K562 (cell line): ENCODE measurements around the gene MBLAC2. TPM values are rescaled to one million over a fixed set of nuclear protein-coding genes. Genes with fewer than 3 reads are reported as not detected.

Source experiments
- BACH1 ChIP-seq: fragments of 200-800 bp; sonication (Bioruptor generic); IDR thresholded peaks from 2 replicates; pipeline ENCODE4 v1.6.1; 2016; ENCODE audit warnings: missing genetic modification characterization, missing compliant biosample characterization
- CC2D1A ChIP-seq: fragments of 450-650 bp; IDR thresholded peaks from 2 replicates; pipeline ENCODE4 v1.6.1; 2017; ENCODE audit warnings: mild to moderate bottlenecking
- CHD1 ChIP-seq: fragments of 200-600 bp; sonication (generic); IDR thresholded peaks from one replicate; pipeline ENCODE4 v1.6.1; 2012; ENCODE audit warnings: mild to moderate bottlenecking, moderate library complexity, low read length, inconsistent platforms
- COPS2 ChIP-seq: fragments of 450-650 bp; conservative IDR thresholded peaks from 2 replicates; pipeline ENCODE4 v1.6.1; 2016; ENCODE audit warnings: mild to moderate bottlenecking, moderate library complexity
- HDAC2 ChIP-seq: fragments of 450-650 bp; IDR thresholded peaks from 2 replicates; pipeline ENCODE4 v1.6.1; 2016; ENCODE audit warnings: mild to moderate bottlenecking
- LEF1 ChIP-seq: fragments of 450-650 bp; IDR thresholded peaks from 2 replicates; pipeline ENCODE4 v1.6.1; 2016; ENCODE audit warnings: mild to moderate bottlenecking
- MAFG ChIP-seq: fragments of 450-650 bp; conservative IDR thresholded peaks from 2 replicates; pipeline ENCODE4 v1.6.1; 2016; ENCODE audit warnings: missing genetic modification characterization, missing compliant biosample characterization
- MEF2A ChIP-seq: IDR thresholded peaks from 2 replicates; pipeline ENCODE4 v1.6.1; 2011; ENCODE audit warnings: low read depth, mild to moderate bottlenecking, low read length, moderate library complexity; ENCODE audit not compliant: control insufficient read depth
- NBN ChIP-seq: fragments of 450-650 bp; IDR thresholded peaks from 2 replicates; pipeline ENCODE4 v1.6.1; 2016; ENCODE audit warnings: low read depth, mild to moderate bottlenecking
- NFXL1 ChIP-seq: fragments of 450-650 bp; formaldehyde crosslinking; IDR thresholded peaks from 2 replicates; pipeline ENCODE4 v1.4.0; 2021; ENCODE audit warnings: mild to moderate bottlenecking
- SPI1 ChIP-seq: IDR thresholded peaks from 2 replicates; pipeline ENCODE4 v1.6.1; 2011; ENCODE audit warnings: low read depth, low read length, control low read depth, borderline replicate concordance
- TAF7 ChIP-seq: fragments of 450-650 bp; IDR thresholded peaks from 2 replicates; pipeline ENCODE4 v1.6.1; 2016; ENCODE audit warnings: missing genetic modification characterization, missing compliant biosample characterization
- ZEB2 ChIP-seq: fragments of 450-650 bp; IDR thresholded peaks from 2 replicates; pipeline ENCODE4 v1.6.1; 2016
- polyA plus RNA-seq, 8 experiments: library from polyadenylated mRNA; depleted of rRNA in 4 of 8; stranded (reverse) in 5 of 8; unstranded in 3 of 8; fragments of >200 nt; fragmentation: Nextera tagmentation in 2 of 8; fragmentation: Illumina TruSeq in 1 of 8; extraction: Ambion mirVana in 2 of 8; extraction: Trizol in 1 of 8; gene quantifications; 2 replicates each; pipeline versions ENCODE4 v1.2.1 to v1.2.3, GENCODE V29; 2011 to 2014; ENCODE audit warnings: inconsistent platforms in 1 of 8, missing spikeins in 1 of 8
- total RNA-seq, 7 experiments: library from RNA; depleted of rRNA in 6 of 7; stranded (reverse); fragments of >200 nt in 6 of 7; fragmentation: Illumina TruSeq in 2 of 7; extraction: Trizol in 2 of 7; gene quantifications; 2 replicates each; pipeline versions ENCODE4 v1.2.1 to v1.2.3, GENCODE V29; 2011 to 2021; ENCODE audit warnings: low replicate concordance in 1 of 7
- TF ChIP-seq, protein P1 (sequence below): sonication (generic); formaldehyde crosslinking; IDR thresholded peaks from 2 replicates; pipeline ENCODE4 v1.8.1; 2023; ENCODE audit warnings: mild to moderate bottlenecking, missing genetic modification reagents
- TF ChIP-seq, protein P2 (sequence below): fragments of 450-650 bp; IDR thresholded peaks from 2 replicates; pipeline ENCODE4 v1.6.1; 2016; ENCODE audit warnings: borderline replicate concordance
- TF ChIP-seq, protein P3 (sequence below), 2 experiments: fragments of 450-650 bp; IDR thresholded peaks; 2 replicates each; pipeline ENCODE4 v1.6.1; 2018; ENCODE audit warnings: mild to moderate bottlenecking in 2 of 2, low read depth in 1 of 2; ENCODE audit not compliant: partially characterized antibody in 2 of 2
- TF ChIP-seq, protein P4 (sequence below): fragments of 450-650 bp; IDR thresholded peaks from 2 replicates; pipeline ENCODE4 v1.6.1; 2018; ENCODE audit not compliant: partially characterized antibody

MBLAC2 gene
- total and polyA plus RNA-seq, 9 of the 15 experiments (the other 6 are each of a cell fraction or from before 2014, with no cell fraction given): 2.4 to 13.1 (median 10.3) TPM

DNA sequence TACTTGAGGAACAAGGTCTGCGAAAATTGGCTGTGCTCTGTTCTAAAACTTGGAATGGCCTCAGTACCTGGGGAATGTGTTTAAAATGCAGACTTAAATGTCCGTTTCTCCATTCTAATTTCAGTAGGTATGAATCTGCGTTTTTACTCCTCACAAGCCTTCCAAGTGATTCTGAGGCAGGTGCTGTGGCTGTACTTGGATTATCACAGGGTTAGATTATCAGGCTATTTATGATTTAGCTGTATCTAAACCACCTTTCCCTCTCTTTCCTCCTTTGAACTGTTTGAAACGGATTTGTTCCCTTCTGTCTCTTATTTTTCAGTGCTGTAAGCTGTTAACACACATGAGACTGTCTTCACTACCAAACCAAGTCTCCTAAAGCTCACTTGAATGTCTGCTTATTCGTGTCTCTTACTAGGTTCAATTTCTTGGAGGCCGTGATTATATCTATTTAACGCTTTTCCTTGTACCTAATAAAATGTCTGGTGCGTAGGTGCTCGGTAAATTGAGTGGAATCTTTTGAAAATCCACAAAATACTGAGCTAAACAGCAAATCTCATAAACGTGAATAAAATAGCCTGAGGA lies 64.3 kb downstream of the MBLAC2 start (continued):
- TF ChIP-seq, protein P1, sequence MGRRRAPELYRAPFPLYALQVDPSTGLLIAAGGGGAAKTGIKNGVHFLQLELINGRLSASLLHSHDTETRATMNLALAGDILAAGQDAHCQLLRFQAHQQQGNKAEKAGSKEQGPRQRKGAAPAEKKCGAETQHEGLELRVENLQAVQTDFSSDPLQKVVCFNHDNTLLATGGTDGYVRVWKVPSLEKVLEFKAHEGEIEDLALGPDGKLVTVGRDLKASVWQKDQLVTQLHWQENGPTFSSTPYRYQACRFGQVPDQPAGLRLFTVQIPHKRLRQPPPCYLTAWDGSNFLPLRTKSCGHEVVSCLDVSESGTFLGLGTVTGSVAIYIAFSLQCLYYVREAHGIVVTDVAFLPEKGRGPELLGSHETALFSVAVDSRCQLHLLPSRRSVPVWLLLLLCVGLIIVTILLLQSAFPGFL: no peak
- TF ChIP-seq CC2D1A (peak; percentile 32; the same call in 1 of the 2 replicates), SPI1 (no peak), BACH1 (tag) (peak; percentile 57; the same call in 1 of the 2 replicates), ZEB2 (0 out of 2 replicates have a peak, but pooled peaks have one; percentile 32), HDAC2 (peak; percentile 56; the same call in 1 of the 2 replicates), LEF1 (0 out of 2 replicates have a peak, but pooled peaks have one; percentile 19), MEF2A (no peak), TAF7 (tag) (peak; percentile 88), NFXL1 (CRISPR knock-in tag) (no peak), NBN (0 out of 2 replicates have a peak, but pooled peaks have one; percentile 16), COPS2 (no peak), MAFG (tag) (no peak), CHD1 (peak; percentile 97)
- TF ChIP-seq, protein P2, sequence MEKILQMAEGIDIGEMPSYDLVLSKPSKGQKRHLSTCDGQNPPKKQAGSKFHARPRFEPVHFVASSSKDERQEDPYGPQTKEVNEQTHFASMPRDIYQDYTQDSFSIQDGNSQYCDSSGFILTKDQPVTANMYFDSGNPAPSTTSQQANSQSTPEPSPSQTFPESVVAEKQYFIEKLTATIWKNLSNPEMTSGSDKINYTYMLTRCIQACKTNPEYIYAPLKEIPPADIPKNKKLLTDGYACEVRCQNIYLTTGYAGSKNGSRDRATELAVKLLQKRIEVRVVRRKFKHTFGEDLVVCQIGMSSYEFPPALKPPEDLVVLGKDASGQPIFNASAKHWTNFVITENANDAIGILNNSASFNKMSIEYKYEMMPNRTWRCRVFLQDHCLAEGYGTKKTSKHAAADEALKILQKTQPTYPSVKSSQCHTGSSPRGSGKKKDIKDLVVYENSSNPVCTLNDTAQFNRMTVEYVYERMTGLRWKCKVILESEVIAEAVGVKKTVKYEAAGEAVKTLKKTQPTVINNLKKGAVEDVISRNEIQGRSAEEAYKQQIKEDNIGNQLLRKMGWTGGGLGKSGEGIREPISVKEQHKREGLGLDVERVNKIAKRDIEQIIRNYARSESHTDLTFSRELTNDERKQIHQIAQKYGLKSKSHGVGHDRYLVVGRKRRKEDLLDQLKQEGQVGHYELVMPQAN: peak; percentile 49; the same call in 1 of the 2 replicates
- TF ChIP-seq, protein P3, sequence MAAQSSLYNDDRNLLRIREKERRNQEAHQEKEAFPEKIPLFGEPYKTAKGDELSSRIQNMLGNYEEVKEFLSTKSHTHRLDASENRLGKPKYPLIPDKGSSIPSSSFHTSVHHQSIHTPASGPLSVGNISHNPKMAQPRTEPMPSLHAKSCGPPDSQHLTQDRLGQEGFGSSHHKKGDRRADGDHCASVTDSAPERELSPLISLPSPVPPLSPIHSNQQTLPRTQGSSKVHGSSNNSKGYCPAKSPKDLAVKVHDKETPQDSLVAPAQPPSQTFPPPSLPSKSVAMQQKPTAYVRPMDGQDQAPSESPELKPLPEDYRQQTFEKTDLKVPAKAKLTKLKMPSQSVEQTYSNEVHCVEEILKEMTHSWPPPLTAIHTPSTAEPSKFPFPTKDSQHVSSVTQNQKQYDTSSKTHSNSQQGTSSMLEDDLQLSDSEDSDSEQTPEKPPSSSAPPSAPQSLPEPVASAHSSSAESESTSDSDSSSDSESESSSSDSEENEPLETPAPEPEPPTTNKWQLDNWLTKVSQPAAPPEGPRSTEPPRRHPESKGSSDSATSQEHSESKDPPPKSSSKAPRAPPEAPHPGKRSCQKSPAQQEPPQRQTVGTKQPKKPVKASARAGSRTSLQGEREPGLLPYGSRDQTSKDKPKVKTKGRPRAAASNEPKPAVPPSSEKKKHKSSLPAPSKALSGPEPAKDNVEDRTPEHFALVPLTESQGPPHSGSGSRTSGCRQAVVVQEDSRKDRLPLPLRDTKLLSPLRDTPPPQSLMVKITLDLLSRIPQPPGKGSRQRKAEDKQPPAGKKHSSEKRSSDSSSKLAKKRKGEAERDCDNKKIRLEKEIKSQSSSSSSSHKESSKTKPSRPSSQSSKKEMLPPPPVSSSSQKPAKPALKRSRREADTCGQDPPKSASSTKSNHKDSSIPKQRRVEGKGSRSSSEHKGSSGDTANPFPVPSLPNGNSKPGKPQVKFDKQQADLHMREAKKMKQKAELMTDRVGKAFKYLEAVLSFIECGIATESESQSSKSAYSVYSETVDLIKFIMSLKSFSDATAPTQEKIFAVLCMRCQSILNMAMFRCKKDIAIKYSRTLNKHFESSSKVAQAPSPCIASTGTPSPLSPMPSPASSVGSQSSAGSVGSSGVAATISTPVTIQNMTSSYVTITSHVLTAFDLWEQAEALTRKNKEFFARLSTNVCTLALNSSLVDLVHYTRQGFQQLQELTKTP (IDR thresholded peaks at IDR 0.05; ENCODE audit: low read depth in 1 of 2, partially characterized antibody in 2 of 2): peak; percentile 42 to 73
- TF ChIP-seq, protein P4, sequence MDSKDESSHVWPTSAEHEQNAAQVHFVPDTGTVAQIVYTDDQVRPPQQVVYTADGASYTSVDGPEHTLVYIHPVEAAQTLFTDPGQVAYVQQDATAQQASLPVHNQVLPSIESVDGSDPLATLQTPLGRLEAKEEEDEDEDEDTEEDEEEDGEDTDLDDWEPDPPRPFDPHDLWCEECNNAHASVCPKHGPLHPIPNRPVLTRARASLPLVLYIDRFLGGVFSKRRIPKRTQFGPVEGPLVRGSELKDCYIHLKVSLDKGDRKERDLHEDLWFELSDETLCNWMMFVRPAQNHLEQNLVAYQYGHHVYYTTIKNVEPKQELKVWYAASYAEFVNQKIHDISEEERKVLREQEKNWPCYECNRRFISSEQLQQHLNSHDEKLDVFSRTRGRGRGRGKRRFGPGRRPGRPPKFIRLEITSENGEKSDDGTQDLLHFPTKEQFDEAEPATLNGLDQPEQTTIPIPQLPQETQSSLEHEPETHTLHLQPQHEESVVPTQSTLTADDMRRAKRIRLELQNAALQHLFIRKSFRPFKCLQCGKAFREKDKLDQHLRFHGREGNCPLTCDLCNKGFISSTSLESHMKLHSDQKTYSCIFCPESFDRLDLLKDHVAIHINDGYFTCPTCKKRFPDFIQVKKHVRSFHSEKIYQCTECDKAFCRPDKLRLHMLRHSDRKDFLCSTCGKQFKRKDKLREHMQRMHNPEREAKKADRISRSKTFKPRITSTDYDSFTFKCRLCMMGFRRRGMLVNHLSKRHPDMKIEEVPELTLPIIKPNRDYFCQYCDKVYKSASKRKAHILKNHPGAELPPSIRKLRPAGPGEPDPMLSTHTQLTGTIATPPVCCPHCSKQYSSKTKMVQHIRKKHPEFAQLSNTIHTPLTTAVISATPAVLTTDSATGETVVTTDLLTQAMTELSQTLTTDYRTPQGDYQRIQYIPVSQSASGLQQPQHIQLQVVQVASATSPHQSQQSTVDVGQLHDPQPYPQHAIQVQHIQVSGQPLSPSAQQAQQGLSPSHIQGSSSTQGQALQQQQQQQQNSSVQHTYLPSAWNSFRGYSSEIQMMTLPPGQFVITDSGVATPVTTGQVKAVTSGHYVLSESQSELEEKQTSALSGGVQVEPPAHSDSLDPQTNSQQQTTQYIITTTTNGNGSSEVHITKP: no peak
- TF ChIP-seq, all 486 proteins: peak for 39
